Ascending aorta (tissue), 2 donors: ENCODE results near the gene CFAP65. TPM values are rescaled to one million over a fixed set of nuclear protein-coding genes. Genes with fewer than 3 reads are reported as not detected.

Experiments
- DNase-seq, 2 donors: peaks; one replicate each; pipeline ENCODE4 v3.0.0-alpha.2; 2019; ENCODE audit warnings: low spot score in 2 of 2
- H3K27ac ChIP-seq, 2 donors: fragments of 200-600 bp; sonication (generic); one replicate each; pipeline ENCODE4 v1.5.1; 2016 to 2017; ENCODE audit warnings: mild to moderate bottlenecking in 1 of 2
- H3K27me3 ChIP-seq: fragments of 200-600 bp; sonication (generic); one replicate; pipeline ENCODE4 v1.5.1; 2017
- H3K36me3 ChIP-seq, 2 donors: fragments of 200-600 bp; sonication (generic); one replicate each; pipeline ENCODE4 v1.5.1; 2016
- H3K4me1 ChIP-seq, 2 donors: fragments of 200-600 bp; sonication (generic); one replicate each; pipeline ENCODE4 v1.5.1; 2016 to 2017; ENCODE audit warnings: mild to moderate bottlenecking in 1 of 2
- H3K4me3 ChIP-seq, 2 donors: fragments of 200-600 bp; sonication (generic); one replicate each; pipeline ENCODE4 v1.5.1; 2016 to 2017; ENCODE audit warnings: mild to moderate bottlenecking in 1 of 2
- H3K9me3 ChIP-seq, 2 donors: fragments of 200-600 bp; sonication (generic); one replicate each; pipeline ENCODE4 v1.5.1; 2016
- intact Hi-C: fragments of 100-400 bp; cut with DNase I; formaldehyde crosslinking; loops from one replicate; pipeline ENCODE4 v1.15.1; 2023
- total RNA-seq: library from RNA; depleted of rRNA; stranded (reverse); fragments of >200 nt; gene quantifications from one replicate; pipeline ENCODE4 v1.1.0, GENCODE V29; 2016
- TF ChIP-seq, protein P1 (sequence below), 3 experiments: fragments of 200-600 bp in 2 of 3; fragments of 450-650 bp in 1 of 3; sonication (generic) in 2 of 3; IDR thresholded peaks; one replicate each; pipeline ENCODE4 v1.5.1; 2016 to 2019; ENCODE audit warnings: antibody characterized with exemption in 3 of 3, mild to moderate bottlenecking in 1 of 3, moderate library complexity in 1 of 3

The CFAP65 gene
- total RNA-seq, 1 donor from 2014 or later = not detected

DNA sequence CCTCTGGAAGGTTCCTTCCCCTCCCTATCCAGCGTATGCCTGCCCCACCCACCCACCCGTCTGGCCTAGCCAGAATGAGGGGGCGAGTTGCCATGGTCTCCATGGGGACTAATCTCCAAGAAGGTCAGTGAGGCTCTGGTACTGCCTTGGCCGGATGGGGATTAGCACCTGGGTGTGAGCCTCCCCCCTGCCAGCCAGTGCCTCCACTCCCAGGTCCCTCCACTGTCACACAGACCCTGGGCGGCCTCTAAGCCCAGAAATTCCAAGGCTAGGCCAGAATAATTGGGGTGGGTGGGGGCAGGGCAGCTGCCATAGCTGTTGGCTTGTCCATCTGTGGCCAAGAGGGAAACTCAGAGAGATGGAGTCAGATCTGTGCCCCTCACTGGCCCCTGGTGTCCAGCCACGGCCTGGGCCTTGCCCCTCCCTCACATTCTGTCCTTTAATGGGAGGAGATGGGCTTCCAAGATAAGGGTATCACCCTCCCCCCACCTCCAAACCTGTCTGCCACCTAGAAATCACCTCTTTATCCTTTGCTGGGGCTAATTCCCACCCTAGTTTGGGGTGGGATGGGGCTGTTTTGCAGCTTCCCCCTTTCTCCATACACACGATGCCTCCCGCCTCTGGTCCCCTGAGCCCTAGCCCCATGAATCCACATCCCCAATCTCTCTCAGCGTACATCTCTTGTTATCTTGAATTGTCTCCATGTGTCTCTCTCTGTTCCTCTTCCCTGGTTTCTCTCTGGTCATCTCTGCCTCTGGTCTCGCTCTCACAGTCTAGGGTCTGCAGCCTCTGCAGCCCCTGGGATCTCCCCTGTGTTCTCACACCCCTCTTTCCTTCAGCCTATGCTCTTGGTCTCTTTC lies 42.1 kb downstream of the CFAP65 start:
- peaks cover 36% of the 10 kb centered on the region for H3K27me3 ChIP-seq
- TF ChIP-seq, protein P1, sequence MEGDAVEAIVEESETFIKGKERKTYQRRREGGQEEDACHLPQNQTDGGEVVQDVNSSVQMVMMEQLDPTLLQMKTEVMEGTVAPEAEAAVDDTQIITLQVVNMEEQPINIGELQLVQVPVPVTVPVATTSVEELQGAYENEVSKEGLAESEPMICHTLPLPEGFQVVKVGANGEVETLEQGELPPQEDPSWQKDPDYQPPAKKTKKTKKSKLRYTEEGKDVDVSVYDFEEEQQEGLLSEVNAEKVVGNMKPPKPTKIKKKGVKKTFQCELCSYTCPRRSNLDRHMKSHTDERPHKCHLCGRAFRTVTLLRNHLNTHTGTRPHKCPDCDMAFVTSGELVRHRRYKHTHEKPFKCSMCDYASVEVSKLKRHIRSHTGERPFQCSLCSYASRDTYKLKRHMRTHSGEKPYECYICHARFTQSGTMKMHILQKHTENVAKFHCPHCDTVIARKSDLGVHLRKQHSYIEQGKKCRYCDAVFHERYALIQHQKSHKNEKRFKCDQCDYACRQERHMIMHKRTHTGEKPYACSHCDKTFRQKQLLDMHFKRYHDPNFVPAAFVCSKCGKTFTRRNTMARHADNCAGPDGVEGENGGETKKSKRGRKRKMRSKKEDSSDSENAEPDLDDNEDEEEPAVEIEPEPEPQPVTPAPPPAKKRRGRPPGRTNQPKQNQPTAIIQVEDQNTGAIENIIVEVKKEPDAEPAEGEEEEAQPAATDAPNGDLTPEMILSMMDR (IDR thresholded peaks at IDR 0.05) = no peak
- H3K27ac ChIP-seq = no peak overlapping the region
- intact Hi-C loops = no loop called here
- no peak overlapping the region for H3K4me3 ChIP-seq
- H3K36me3 ChIP-seq = no peaks in the 10 kb centered on the region
- H3K9me3 ChIP-seq = no peaks in the 10 kb centered on the region
- no peak for DNase-seq
- peaks cover 11 to 25% of the 10 kb centered on the region in 2 donors for H3K4me1 ChIP-seq

DNA sequence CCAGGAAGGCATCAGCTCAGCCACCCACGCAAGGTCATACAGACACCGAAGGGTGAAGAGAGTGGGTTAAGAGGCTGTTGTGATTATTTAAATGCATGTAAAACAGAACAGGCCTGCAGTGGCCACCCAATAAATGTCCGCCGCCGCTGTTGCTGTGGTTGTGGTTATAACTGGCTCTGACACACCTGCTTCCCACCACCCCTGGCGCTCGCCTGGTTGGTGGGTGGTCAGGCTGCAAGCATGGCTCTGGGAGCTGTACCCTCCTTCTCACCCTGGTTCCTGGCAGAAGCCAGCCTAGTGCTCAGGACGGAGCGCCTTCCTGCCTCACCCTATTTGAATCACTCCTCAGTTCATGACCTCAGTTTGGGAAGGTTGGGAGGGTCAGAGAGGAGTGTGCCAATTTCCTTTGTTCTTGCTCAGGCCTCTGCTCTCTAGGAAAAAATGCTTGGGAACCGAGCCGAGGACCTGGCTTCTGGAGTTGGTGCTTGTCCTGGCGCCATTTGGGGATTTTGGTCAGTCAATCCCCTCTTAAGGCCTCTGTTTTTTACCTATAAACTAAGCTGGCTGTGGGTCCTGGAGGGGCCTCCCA lies 42.8 kb downstream of the CFAP65 start:
- intact Hi-C loops = no loop called here
- no peak overlapping the region for H3K27ac ChIP-seq
- H3K4me3 ChIP-seq = no peak overlapping the region
- peaks cover 40% of the 10 kb centered on the region for H3K27me3 ChIP-seq
- H3K36me3 ChIP-seq = no peaks in the 10 kb centered on the region
- peaks cover 15 to 31% of the 10 kb centered on the region in 2 donors for H3K4me1 ChIP-seq
- no peak for DNase-seq
- no peaks in the 10 kb centered on the region for H3K9me3 ChIP-seq
- TF ChIP-seq, protein P1 (IDR thresholded peaks at IDR 0.05) = no peak

DNA sequence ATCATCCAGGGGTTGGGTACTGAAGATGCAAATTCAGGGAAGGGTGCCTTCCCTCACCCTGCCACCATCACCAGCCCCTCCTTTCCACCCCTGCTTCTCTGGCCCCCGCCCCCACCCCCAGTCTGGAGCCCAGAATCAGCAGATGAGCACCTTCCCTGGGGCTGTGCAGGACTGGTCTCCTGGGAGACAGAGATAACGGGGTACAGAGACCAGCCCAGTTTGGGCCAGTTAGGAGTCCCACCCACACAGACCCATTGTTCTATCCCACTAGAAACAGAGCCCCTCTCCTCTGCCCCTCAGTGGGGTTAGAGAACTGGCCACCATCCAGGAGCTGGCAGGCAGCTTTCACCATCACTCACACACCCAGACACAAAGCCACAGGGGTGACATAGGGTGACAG lies 43.6 kb downstream of the CFAP65 start:
- Histone ChIP-seq H3K9me3 (no peaks in the 10 kb centered on the region), H3K36me3 (no peaks in the 10 kb centered on the region), H3K27ac (no peak overlapping the region), H3K4me3 (no peak overlapping the region), H3K4me1 (peaks cover 22 to 36% of the 10 kb centered on the region in 2 donors), H3K27me3 (peaks cover 44% of the 10 kb centered on the region)
- intact Hi-C loops = no loop called here
- DNase-seq = no peak
- TF ChIP-seq, protein P1 (IDR thresholded peaks at IDR 0.05) = no peak

DNA sequence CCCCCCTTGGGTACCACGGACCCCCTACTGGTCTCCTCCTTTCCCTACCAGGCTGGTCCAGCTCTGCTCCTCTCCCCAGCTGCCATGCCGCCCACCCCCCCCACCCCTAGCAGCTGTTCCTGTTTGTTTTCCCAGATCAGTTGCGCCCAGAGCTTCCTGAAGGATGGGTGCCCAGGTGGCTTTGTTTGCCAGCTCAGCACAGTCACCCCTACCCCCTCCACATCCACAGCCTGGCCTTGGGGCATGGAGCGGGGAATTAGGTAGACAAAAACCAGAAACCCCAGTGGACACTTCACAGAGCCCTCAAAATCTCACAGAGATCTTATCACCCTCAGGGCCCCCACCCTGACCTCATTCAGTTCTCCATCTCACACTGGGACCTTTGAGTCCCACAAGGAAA lies 44.4 kb downstream of the CFAP65 start:
- intact Hi-C loops = loop anchor here (1.0 kb wide), 1 partner anchor 158 kb away; no protein-coding TSS in a partner anchor
- no peaks in the 10 kb centered on the region for H3K9me3 ChIP-seq
- TF ChIP-seq, protein P1 (IDR thresholded peaks at IDR 0.05) = no peak
- no peak overlapping the region for H3K4me3 ChIP-seq
- H3K36me3 ChIP-seq = no peaks in the 10 kb centered on the region
- H3K4me1 ChIP-seq = peaks cover 16 to 28% of the 10 kb centered on the region in 2 donors
- DNase-seq = no peak
- no peak overlapping the region for H3K27ac ChIP-seq
- H3K27me3 ChIP-seq = peaks cover 45% of the 10 kb centered on the region

DNA sequence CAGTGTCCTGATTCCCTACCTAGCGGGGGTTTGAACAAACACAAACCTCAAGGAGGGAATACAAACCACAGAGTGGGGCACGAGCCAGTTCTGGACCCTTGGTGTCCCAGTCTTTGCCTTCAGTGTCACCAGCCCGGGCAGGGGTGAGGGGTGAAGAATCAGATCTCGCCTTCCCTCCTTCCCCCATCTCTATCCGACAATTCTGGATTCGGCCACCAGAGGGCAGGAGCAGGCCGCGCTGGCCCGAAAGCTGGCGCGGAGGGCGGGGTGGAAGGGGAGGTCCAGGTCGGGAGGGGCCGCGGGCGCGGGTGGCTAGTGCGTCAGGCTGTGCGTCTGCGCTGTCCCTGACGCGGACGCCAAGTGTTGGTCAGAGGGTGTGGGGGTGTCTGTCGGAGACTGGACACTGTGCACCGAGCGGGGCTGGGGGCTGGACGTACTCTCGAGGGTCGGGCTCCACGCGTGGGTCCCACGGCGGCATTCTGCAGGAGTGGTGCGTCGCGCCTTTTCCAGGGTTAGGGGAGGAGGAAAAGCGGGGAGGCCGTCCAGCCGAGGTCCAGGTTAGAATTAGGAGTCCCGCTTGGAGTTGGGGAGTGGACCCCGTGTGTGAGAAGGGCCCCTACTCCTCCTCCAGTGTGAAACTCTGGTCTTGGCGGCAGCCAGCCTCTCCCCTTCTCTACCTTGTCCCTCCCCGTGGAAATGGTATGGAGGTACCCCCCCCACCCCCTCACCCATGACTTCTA lies 45.2 kb downstream of the CFAP65 start:
- no peaks in the 10 kb centered on the region for H3K36me3 ChIP-seq
- H3K9me3 ChIP-seq = no peaks in the 10 kb centered on the region
- H3K27ac ChIP-seq = no peak overlapping the region
- TF ChIP-seq, protein P1 (IDR thresholded peaks at IDR 0.05) = peak; percentile 86 to 93 (median 90)
- peaks cover 13 to 24% of the 10 kb centered on the region in 2 donors for H3K4me1 ChIP-seq
- peak overlapping the region; percentile 26 to 54 for H3K4me3 ChIP-seq
- intact Hi-C loops = loop anchor here (1.0 kb wide), 1 partner anchor 159 kb away; no protein-coding TSS in a partner anchor
- peaks cover 41% of the 10 kb centered on the region for H3K27me3 ChIP-seq
- DNase-seq = peak; percentile 47 to 94
